Measurements from ENCODE around the gene FOXC1.

The FOXC1 gene

DNA sequence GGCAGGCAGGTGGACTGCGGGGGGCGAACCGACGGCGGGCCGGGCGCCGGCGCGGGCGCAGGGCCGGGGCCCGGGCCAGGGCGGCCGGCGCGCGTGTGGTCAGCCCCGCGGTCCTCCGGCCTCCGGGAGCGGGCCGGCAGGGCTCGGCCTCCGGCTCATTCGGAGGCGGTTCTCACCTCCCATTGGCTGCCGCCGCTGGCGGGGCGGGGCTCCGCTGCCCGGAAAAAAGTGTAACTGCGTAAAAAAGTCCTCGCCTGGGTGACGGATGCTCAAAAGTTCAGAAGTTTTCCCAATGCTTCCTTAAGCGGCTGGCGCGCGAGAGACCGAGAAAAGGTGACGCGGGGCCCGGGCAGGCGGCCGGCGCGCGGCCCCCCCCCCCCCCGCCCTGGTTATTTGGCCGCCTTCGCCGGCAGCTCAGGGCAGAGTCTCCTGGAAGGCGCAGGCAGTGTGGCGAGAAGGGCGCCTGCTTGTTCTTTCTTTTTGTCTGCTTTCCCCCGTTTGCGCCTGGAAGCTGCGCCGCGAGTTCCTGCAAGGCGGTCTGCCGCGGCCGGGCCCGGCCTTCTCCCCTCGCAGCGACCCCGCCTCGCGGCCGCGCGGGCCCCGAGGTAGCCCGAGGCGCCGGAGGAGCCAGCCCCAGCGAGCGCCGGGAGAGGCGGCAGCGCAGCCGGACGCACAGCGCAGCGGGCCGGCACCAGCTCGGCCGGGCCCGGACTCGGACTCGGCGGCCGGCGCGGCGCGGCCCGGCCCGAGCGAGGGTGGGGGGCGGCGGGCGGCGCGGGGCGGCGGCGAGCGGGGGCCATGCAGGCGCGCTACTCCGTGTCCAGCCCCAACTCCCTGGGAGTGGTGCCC is at the start of gene FOXC1:
TSS of gene FOXC1 (plus strand) at position 268 of the 849 bp plus-strand sequence. CDS start at position 799, 531 bp downstream.
- peaks cover 97% of the 10 kb centered on the region for H3K27me3 ChIP-seq (ENCODE audit: control insufficient read depth, insufficient read depth, low read length)
- H3K9ac ChIP-seq (ENCODE audit: low read length), result no peak within 1 kb of the TSS
- peaks cover 2% of the 10 kb centered on the region for H3K9me3 ChIP-seq (ENCODE audit: control insufficient read depth, low read depth, low read length)
- H3K4me3 ChIP-seq (ENCODE audit: low read length), result peak within 1 kb of the TSS; percentile 42
- H3K27ac ChIP-seq (ENCODE audit: low read length), result no peak within 1 kb of the TSS
- H3K36me3 ChIP-seq (ENCODE audit: control insufficient read depth, low read depth, low read length), result no peaks in the 10 kb centered on the region
- H3K4me1 ChIP-seq (ENCODE audit: control insufficient read depth, low read depth, low read length), result peaks cover 35% of the 10 kb centered on the region

DNA sequence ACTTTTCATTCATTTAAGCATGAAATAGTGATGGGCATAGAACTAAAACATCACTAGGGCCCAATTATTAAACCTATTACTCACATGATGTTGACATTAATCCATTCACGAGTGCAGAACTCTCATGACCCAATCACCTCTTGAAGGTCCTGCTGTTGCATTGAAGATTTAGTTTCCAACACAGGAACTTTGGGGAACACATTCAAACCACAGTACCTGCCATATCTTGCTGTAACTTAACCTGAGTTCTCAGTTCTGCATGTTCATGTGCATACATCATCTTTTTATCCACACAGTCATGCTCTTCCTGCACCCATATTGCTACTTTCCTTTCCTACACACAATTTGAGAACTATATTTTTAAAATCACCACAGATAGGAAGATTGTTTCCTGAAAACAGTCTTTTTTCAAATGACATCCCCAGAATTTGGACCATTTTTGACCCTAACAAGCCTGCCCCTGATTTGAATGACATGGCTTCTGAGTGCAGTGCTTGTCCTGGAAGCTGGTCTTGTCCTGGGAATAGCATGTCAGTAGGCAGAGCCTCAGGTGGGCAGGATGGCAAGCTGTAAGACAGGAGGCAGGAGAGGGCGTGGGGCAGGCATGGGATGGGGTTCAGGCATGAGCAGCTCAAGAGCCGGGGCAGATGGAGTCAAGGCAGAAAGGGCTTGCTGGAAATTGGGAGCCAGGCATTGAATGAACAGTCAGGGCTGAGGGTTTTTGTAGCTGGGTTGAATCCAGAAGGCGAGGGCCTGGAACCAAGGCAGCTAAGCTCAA is 49.2 kb upstream of the FOXC1 start:
- no peaks in the 10 kb centered on the region for H3K36me3 ChIP-seq (ENCODE audit: control insufficient read depth, low read depth, low read length)
- H3K27ac ChIP-seq (ENCODE audit: low read length), result no peak overlapping the region
- no peak overlapping the region for H3K4me3 ChIP-seq (ENCODE audit: low read length)
- H3K4me1 ChIP-seq (ENCODE audit: control insufficient read depth, low read depth, low read length), result peaks cover 8% of the 10 kb centered on the region
- H3K9me3 ChIP-seq (ENCODE audit: control insufficient read depth, low read depth, low read length), result no peaks in the 10 kb centered on the region
- H3K9ac ChIP-seq (ENCODE audit: low read length), result no peak overlapping the region
- peaks cover 11% of the 10 kb centered on the region for H3K27me3 ChIP-seq (ENCODE audit: control insufficient read depth, insufficient read depth, low read length)

DNA sequence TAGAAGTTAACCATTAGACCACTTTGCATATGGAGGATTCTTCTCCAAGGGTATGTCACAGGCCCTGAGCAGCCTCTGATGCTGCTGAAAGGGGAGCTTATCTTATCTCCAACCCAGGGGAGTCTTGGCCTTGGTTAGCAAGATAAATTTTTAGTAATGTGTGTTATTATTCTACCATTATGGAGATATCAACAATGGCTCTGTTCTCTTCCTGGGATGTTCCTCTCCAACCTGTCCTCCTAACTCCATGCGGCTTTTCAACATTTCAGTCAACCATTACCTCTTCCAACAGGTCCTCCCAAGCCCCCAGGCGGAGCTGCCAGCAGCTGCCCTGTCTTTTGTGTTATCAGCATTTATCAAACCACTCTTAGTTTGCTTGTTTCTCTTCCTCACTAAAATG is 48.4 kb upstream of the FOXC1 start:
- Histone ChIP-seq H3K27me3 (ENCODE audit: control insufficient read depth, insufficient read depth, low read length) (peaks cover 3% of the 10 kb centered on the region), H3K4me1 (ENCODE audit: control insufficient read depth, low read depth, low read length) (peaks cover 4% of the 10 kb centered on the region), H3K36me3 (ENCODE audit: control insufficient read depth, low read depth, low read length) (no peaks in the 10 kb centered on the region), H3K4me3 (ENCODE audit: low read length) (no peak overlapping the region), H3K27ac (ENCODE audit: low read length) (no peak overlapping the region), H3K9me3 (ENCODE audit: control insufficient read depth, low read depth, low read length) (no peaks in the 10 kb centered on the region), H3K9ac (ENCODE audit: low read length) (no peak overlapping the region)

DNA sequence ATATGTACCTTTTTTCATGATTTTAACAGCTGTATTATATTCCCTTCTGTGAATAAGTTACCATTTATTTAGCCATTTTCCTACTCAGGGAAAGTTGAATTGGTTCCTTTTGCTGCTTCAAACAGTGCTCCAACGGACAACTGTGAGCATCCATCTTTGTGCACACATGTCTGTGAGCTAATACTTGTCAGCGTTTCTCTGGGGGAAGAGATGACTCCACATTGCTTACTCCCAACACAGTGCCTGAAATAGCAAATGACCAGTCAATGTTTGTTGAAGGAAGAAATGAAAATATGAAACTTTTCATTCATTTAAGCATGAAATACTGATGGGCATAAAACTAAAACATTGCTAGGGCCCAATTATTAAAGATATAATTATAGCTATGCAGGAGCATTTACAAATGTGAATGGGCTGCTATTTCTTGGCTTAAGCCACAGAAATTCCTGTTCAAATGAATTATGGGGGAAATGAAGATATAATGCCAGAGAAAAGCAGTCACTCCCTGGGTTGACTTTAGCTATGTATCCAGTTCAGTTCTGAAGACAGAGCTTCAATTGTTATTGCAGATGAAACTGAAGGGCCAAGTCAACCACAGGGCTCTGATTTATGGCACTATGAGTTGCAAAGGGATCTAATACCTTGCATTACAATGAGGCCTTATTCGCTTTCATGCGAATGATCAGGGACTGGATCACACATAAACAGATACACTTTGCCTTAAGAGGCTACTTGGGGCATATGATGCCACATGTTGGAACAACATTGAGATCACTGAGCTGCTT is 47.4 kb upstream of the FOXC1 start:
- no peaks in the 10 kb centered on the region for H3K27me3 ChIP-seq (ENCODE audit: control insufficient read depth, insufficient read depth, low read length)
- H3K9ac ChIP-seq (ENCODE audit: low read length), result no peak overlapping the region
- no peak overlapping the region for H3K4me3 ChIP-seq (ENCODE audit: low read length)
- H3K4me1 ChIP-seq (ENCODE audit: control insufficient read depth, low read depth, low read length), result no peaks in the 10 kb centered on the region
- no peaks in the 10 kb centered on the region for H3K36me3 ChIP-seq (ENCODE audit: control insufficient read depth, low read depth, low read length)
- no peaks in the 10 kb centered on the region for H3K9me3 ChIP-seq (ENCODE audit: control insufficient read depth, low read depth, low read length)
- H3K27ac ChIP-seq (ENCODE audit: low read length), result no peak overlapping the region

DNA sequence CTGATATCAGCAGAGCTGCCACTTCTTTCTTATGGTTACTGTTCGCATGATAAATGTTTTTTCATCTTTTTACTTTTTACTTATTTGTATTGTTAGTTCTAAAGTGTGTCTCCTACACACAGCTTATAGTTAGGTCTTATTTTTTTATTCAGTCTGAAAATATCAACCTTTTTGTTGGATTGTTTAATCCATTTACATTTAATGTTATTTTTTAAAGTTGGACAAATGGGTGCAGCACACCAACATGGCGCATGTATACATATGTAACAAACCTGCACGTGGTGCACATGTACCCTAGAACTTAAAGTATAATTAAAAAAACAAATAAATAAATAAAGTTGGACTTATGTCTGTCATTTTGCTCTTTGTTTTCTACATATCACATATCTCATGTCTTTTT is 40.3 kb upstream of the FOXC1 start:
- Histone ChIP-seq H3K4me1 (ENCODE audit: control insufficient read depth, low read depth, low read length) (peaks cover 7% of the 10 kb centered on the region), H3K4me3 (ENCODE audit: low read length) (no peak overlapping the region), H3K36me3 (ENCODE audit: control insufficient read depth, low read depth, low read length) (no peaks in the 10 kb centered on the region), H3K9me3 (ENCODE audit: control insufficient read depth, low read depth, low read length) (no peaks in the 10 kb centered on the region), H3K27ac (ENCODE audit: low read length) (no peak overlapping the region), H3K9ac (ENCODE audit: low read length) (no peak overlapping the region), H3K27me3 (ENCODE audit: control insufficient read depth, insufficient read depth, low read length) (no peaks in the 10 kb centered on the region)

DNA sequence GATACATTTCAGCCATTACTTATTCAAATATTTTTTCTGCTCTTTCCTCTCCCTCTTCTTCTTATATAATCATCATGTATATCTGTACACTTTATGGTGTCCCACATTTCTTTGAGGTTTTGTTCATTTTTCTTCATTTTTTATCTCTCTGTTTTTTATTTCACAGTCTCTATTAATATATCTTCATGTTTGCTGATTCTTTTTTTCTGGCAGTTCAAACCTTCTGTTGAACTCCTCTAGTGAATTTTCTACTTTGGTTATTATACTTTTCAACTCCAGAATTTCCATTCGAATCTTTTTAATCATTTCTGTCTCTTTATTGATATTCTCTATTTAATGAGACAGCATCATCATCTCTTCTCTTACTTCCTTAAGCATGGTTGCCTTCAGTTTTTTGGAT is 38.9 kb upstream of the FOXC1 start:
- Histone ChIP-seq H3K9me3 (ENCODE audit: control insufficient read depth, low read depth, low read length) (no peaks in the 10 kb centered on the region), H3K4me1 (ENCODE audit: control insufficient read depth, low read depth, low read length) (peaks cover 21% of the 10 kb centered on the region), H3K9ac (ENCODE audit: low read length) (no peak overlapping the region)

DNA sequence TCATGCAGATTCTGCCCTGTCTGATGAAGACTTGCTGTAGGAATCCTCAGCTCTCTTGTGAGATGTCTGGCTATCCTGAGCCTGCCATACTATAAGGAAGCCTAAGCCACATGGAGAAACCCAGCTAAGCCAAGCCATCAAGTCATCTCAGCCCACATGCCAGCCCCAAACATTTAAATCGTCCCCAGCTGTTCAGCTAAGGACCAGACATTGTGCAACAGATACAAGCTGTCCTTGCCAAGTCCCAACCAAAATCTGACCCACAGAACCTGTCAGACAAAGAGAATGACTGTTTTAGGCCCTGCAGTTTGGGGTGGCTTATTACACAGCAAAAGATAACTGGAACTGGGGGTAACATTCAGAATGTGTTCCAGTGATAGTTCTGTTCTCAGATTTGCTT is 36.8 kb upstream of the FOXC1 start:
- H3K4me3 ChIP-seq (ENCODE audit: low read length), result no peak overlapping the region
- peaks cover 24% of the 10 kb centered on the region for H3K4me1 ChIP-seq (ENCODE audit: control insufficient read depth, low read depth, low read length)
- no peak overlapping the region for H3K27ac ChIP-seq (ENCODE audit: low read length)
- no peaks in the 10 kb centered on the region for H3K27me3 ChIP-seq (ENCODE audit: control insufficient read depth, insufficient read depth, low read length)
- H3K36me3 ChIP-seq (ENCODE audit: control insufficient read depth, low read depth, low read length), result no peaks in the 10 kb centered on the region
- H3K9ac ChIP-seq (ENCODE audit: low read length), result no peak overlapping the region
- no peaks in the 10 kb centered on the region for H3K9me3 ChIP-seq (ENCODE audit: control insufficient read depth, low read depth, low read length)

More for the DNA sequence above, 38.9 kb upstream of the FOXC1 start:
- no peaks in the 10 kb centered on the region for H3K36me3 ChIP-seq (ENCODE audit: control insufficient read depth, low read depth, low read length)
- no peaks in the 10 kb centered on the region for H3K27me3 ChIP-seq (ENCODE audit: control insufficient read depth, insufficient read depth, low read length)
- no peak overlapping the region for H3K4me3 ChIP-seq (ENCODE audit: low read length)
- H3K27ac ChIP-seq (ENCODE audit: low read length), result no peak overlapping the region

DNA sequence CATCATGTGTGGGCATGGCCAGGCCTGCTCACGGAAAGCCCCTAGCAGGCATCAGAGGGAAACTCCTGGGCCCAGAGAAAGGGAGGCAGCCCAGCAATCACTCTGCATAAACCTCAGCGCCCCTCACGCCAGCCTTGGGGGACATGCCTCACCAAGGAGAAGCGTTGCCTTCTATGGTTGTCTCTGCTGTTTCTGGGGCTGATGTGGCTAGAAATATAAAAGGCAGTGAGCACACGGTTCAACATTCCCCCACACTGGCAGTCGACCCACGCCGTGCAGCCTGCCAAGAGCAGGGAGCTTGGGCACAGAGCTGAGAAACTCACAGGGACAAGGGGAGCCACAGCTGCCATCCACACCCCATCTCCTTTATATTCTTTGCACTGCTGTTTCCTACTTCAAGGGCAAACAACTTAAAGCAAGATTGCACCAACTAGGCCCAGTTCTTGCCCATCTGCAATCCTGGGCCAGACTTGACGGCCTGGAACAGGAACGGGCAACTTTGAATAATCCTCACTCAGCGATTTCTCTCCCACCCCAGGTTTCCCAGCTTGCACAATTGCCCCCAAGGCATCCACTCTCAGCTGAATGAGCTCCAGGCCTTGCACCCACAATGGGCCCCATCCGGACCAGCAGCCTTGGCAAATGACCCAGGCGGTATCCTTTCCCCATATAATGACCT is 35.5 kb upstream of the FOXC1 start:
- Histone ChIP-seq H3K9ac (ENCODE audit: low read length) (no peak overlapping the region), H3K27ac (ENCODE audit: low read length) (no peak overlapping the region), H3K9me3 (ENCODE audit: control insufficient read depth, low read depth, low read length) (no peaks in the 10 kb centered on the region), H3K27me3 (ENCODE audit: control insufficient read depth, insufficient read depth, low read length) (no peaks in the 10 kb centered on the region), H3K4me1 (ENCODE audit: control insufficient read depth, low read depth, low read length) (peaks cover 24% of the 10 kb centered on the region), H3K4me3 (ENCODE audit: low read length) (no peak overlapping the region), H3K36me3 (ENCODE audit: control insufficient read depth, low read depth, low read length) (no peaks in the 10 kb centered on the region)

DNA sequence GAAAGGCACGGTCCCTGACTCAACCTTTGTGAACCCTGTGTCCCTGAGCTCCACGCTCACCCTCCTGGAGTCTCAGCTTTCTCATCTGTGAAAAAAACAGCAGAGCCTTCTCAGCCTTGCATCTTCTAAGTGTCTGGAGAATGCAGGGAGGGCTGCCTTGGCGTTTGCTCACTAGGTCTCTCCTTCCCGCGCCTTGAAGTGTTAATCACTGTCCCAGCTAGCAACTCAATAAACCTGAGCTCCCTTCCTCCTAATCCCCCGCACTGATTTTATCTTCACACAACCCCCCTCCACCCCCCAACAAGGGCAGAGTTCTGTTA is 34.9 kb upstream of the FOXC1 start:
- Histone ChIP-seq H3K36me3 (ENCODE audit: control insufficient read depth, low read depth, low read length) (no peaks in the 10 kb centered on the region), H3K27me3 (ENCODE audit: control insufficient read depth, insufficient read depth, low read length) (no peaks in the 10 kb centered on the region), H3K9ac (ENCODE audit: low read length) (no peak overlapping the region), H3K9me3 (ENCODE audit: control insufficient read depth, low read depth, low read length) (no peaks in the 10 kb centered on the region), H3K4me1 (ENCODE audit: control insufficient read depth, low read depth, low read length) (peaks cover 24% of the 10 kb centered on the region), H3K27ac (ENCODE audit: low read length) (no peak overlapping the region), H3K4me3 (ENCODE audit: low read length) (no peak overlapping the region)

DNA sequence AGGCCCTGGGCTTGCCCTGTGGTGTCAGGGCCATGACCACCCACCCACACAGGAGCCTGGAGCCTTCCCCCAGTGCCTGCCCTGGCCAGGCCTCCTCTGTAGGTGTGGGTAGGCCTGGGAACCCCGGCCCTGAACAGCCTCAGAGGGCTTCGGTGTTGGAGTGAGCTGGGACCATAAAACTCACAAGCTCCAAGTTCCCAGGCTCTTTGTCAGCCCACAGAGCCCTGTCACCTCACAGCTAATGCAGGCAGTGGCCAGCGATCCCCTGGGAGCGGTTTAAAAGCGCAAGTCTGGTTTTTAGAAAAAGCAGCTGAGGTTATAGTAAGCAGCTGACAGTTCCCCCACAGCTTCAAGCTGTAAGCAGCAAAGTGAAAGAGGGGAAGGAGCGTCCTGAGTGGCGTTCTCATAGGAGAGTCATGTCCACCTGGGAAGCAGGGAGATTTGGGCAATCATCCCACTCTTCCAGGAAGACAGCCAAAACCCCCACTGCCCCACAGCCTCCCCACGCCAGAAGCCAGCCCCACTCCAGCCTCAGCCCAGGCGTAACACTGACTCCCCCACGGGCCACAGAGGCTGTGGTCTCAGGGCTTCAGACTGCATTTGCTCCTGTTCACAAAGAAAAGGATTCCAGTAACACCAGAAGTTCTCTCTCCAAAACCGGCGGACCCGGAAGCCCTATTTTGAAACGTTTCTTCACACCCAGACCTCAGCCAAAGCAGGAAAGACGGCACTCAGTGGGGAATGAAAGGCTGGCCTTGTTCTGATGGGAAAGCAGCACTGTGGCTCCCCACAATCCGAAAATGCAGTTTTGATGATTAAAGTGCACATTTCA is 34.3 kb upstream of the FOXC1 start:
- H3K4me1 ChIP-seq (ENCODE audit: control insufficient read depth, low read depth, low read length), result peaks cover 24% of the 10 kb centered on the region
- no peaks in the 10 kb centered on the region for H3K36me3 ChIP-seq (ENCODE audit: control insufficient read depth, low read depth, low read length)
- no peaks in the 10 kb centered on the region for H3K9me3 ChIP-seq (ENCODE audit: control insufficient read depth, low read depth, low read length)
- no peak overlapping the region for H3K27ac ChIP-seq (ENCODE audit: low read length)
- no peak overlapping the region for H3K9ac ChIP-seq (ENCODE audit: low read length)
- no peak overlapping the region for H3K4me3 ChIP-seq (ENCODE audit: low read length)
- no peaks in the 10 kb centered on the region for H3K27me3 ChIP-seq (ENCODE audit: control insufficient read depth, insufficient read depth, low read length)
